ENCODE results near the gene CMPK2. TPM values are rescaled to one million over a fixed set of nuclear protein-coding genes. Genes with fewer than 3 reads are reported as not detected.

CMPK2 gene
- total RNA-seq, 2 donors from 2014 or later = 5.3 to 31.1 TPM

- peak; percentile 62 for TF ChIP-seq CTCF (IDR thresholded peaks at IDR 0.05)
- Histone ChIP-seq H3K9me3 (no peaks in the 10 kb centered on the region), H3K27ac (no peak overlapping the region), H3K4me3 (no peak overlapping the region), H3K36me3 (no peaks in the 10 kb centered on the region), H3K27me3 (replicated peaks; ENCODE audit: insufficient read depth) (no peaks in the 10 kb centered on the region), H3K4me1 (ENCODE audit: control insufficient read depth in 1 of 2, low read depth in 2 of 2) (no peaks in the 10 kb centered on the region)
- no peak for ATAC-seq (ENCODE audit: insufficient number of reproducible peaks, low FRiP score, low read depth)
- no peak for DNase-seq (ENCODE audit: low spot score)
Measured at GRCh38 chr2:6896930-6897759, 31.4 kb upstream of the CMPK2 start.

GRCh38 chr2:6893876-6894482 is 28.3 kb upstream of the CMPK2 start:
- Histone ChIP-seq H3K9me3 (no peaks in the 10 kb centered on the region), H3K4me1 (ENCODE audit: control insufficient read depth in 1 of 2, low read depth in 2 of 2) (no peaks in the 10 kb centered on the region), H3K27ac (no peak overlapping the region), H3K27me3 (replicated peaks; ENCODE audit: insufficient read depth) (no peaks in the 10 kb centered on the region), H3K4me3 (no peak overlapping the region), H3K36me3 (no peaks in the 10 kb centered on the region)
- DNase-seq (ENCODE audit: low spot score) (no peak), ATAC-seq (ENCODE audit: insufficient number of reproducible peaks, low FRiP score, low read depth) (no peak)
- TF ChIP-seq CTCF (IDR thresholded peaks at IDR 0.05) = no peak

- no peaks in the 10 kb centered on the region for H3K27me3 ChIP-seq (replicated peaks; ENCODE audit: insufficient read depth)
- H3K4me3 ChIP-seq = no peak overlapping the region
- ATAC-seq (ENCODE audit: insufficient number of reproducible peaks, low FRiP score, low read depth) (no peak), DNase-seq (ENCODE audit: low spot score) (no peak)
- no peak overlapping the region for H3K27ac ChIP-seq
- no peak for TF ChIP-seq CTCF (IDR thresholded peaks at IDR 0.05)
- H3K4me1 ChIP-seq (ENCODE audit: control insufficient read depth in 1 of 2, low read depth in 2 of 2) = no peaks in the 10 kb centered on the region
- no peaks in the 10 kb centered on the region for H3K9me3 ChIP-seq
- H3K36me3 ChIP-seq = no peaks in the 10 kb centered on the region
Measured at GRCh38 chr2:6888724-6889123, 23.0 kb upstream of the CMPK2 start.

GRCh38 chr2:6887751-6888192 is 22.1 kb upstream of the CMPK2 start:
- TF ChIP-seq CTCF (IDR thresholded peaks at IDR 0.05) = no peak
- H3K27me3 ChIP-seq (replicated peaks; ENCODE audit: insufficient read depth) = no peaks in the 10 kb centered on the region
- ATAC-seq (ENCODE audit: insufficient number of reproducible peaks, low FRiP score, low read depth) = no peak
- no peaks in the 10 kb centered on the region for H3K4me1 ChIP-seq (ENCODE audit: control insufficient read depth in 1 of 2, low read depth in 2 of 2)
- no peaks in the 10 kb centered on the region for H3K36me3 ChIP-seq
- H3K27ac ChIP-seq = no peak overlapping the region
- no peaks in the 10 kb centered on the region for H3K9me3 ChIP-seq
- H3K4me3 ChIP-seq = no peak overlapping the region
- DNase-seq (ENCODE audit: low spot score) = no peak

GRCh38 chr2:6885968-6886367 is 20.3 kb upstream of the CMPK2 start:
- Histone ChIP-seq H3K9me3 (no peaks in the 10 kb centered on the region), H3K27me3 (replicated peaks; ENCODE audit: insufficient read depth) (no peaks in the 10 kb centered on the region), H3K36me3 (no peaks in the 10 kb centered on the region), H3K4me1 (ENCODE audit: control insufficient read depth in 1 of 2, low read depth in 2 of 2) (no peaks in the 10 kb centered on the region), H3K4me3 (no peak overlapping the region), H3K27ac (no peak overlapping the region)
- ATAC-seq (ENCODE audit: insufficient number of reproducible peaks, low FRiP score, low read depth) (no peak), DNase-seq (ENCODE audit: low spot score) (no peak)
- TF ChIP-seq CTCF (IDR thresholded peaks at IDR 0.05) = no peak

Measured in thoracic aorta (tissue), 2 donors.